ENCODE results near the gene CHPF. TPM values are rescaled to one million over a fixed set of nuclear protein-coding genes. Genes with fewer than 3 reads are reported as not detected.

The CHPF gene
- total RNA-seq, 6 experiments from 2014 or later, result 116 to 190 (median 139) TPM

GRCh38 chr2:219552382-219553167, 9.0 kb upstream of the CHPF start:
- DNase-seq, result peak; percentile 48
- Mint-ChIP-seq H3K27me3 (ENCODE audit: insufficient read depth) (no peaks in the 10 kb centered on the region; the same call in none of the 2 replicates), H3K9me3 (no peaks in the 10 kb centered on the region)

GRCh38 chr2:219551441-219552381, 8.1 kb upstream of the CHPF start:
- Mint-ChIP-seq H3K9me3 (no peaks in the 10 kb centered on the region), H3K36me3 (ENCODE audit: low read depth) (peaks cover 6% of the 10 kb centered on the region), H3K27me3 (ENCODE audit: insufficient read depth) (peaks cover 2% of the 10 kb centered on the region), H3K27ac (peak overlapping the region; percentile 68; the same call in 1 of the 2 replicates), H3K4me3 (peak overlapping the region; percentile 84), H3K4me1 (ENCODE audit: low read depth) (peaks cover 6% of the 10 kb centered on the region; the same call in 1 of the 2 replicates)
- no peak for TF ChIP-seq CTCF (IDR thresholded peaks at IDR 0.05)
- DNase-seq, result peak; percentile 45

More at GRCh38 chr2:219552382-219553167, 9.0 kb upstream of the CHPF start:
- peaks cover 6% of the 10 kb centered on the region; the same call in 1 of the 2 replicates for H3K4me1 Mint-ChIP-seq (ENCODE audit: low read depth)
- no peak overlapping the region for H3K27ac Mint-ChIP-seq
- no peaks in the 10 kb centered on the region for H3K36me3 Mint-ChIP-seq (ENCODE audit: low read depth)
- peak overlapping the region; percentile 84 for H3K4me3 Mint-ChIP-seq
- TF ChIP-seq CTCF (IDR thresholded peaks at IDR 0.05), result no peak

GRCh38 chr2:219549619-219550018, 6.0 kb upstream of the CHPF start:
- no peak overlapping the region for H3K27ac Mint-ChIP-seq
- H3K9me3 Mint-ChIP-seq, result no peaks in the 10 kb centered on the region
- peaks cover 10% of the 10 kb centered on the region for H3K4me1 Mint-ChIP-seq (ENCODE audit: low read depth)
- H3K4me3 Mint-ChIP-seq, result no peak overlapping the region
- no peak for DNase-seq
- TF ChIP-seq CTCF (IDR thresholded peaks at IDR 0.05), result no peak
- peaks cover 6% of the 10 kb centered on the region for H3K36me3 Mint-ChIP-seq (ENCODE audit: low read depth)
- peaks cover 3% of the 10 kb centered on the region for H3K27me3 Mint-ChIP-seq (ENCODE audit: insufficient read depth)

GRCh38 chr2:219548990-219549389, 5.4 kb upstream of the CHPF start:
- no peak for TF ChIP-seq CTCF (IDR thresholded peaks at IDR 0.05)
- H3K9me3 Mint-ChIP-seq, result no peaks in the 10 kb centered on the region
- no peak overlapping the region for H3K27ac Mint-ChIP-seq
- H3K4me3 Mint-ChIP-seq, result no peak overlapping the region
- peaks cover 16% of the 10 kb centered on the region for H3K4me1 Mint-ChIP-seq (ENCODE audit: low read depth)
- peaks cover 6% of the 10 kb centered on the region for H3K36me3 Mint-ChIP-seq (ENCODE audit: low read depth)
- DNase-seq, result no peak
- peaks cover 3% of the 10 kb centered on the region for H3K27me3 Mint-ChIP-seq (ENCODE audit: insufficient read depth)

GRCh38 chr2:219547621-219548020, 4.0 kb upstream of the CHPF start:
- H3K9me3 Mint-ChIP-seq, result no peaks in the 10 kb centered on the region
- peaks cover 16% of the 10 kb centered on the region for H3K4me1 Mint-ChIP-seq (ENCODE audit: low read depth)
- no peak for TF ChIP-seq CTCF (IDR thresholded peaks at IDR 0.05)
- no peak for DNase-seq
- no peak overlapping the region for H3K4me3 Mint-ChIP-seq
- H3K36me3 Mint-ChIP-seq (ENCODE audit: low read depth), result peaks cover 6% of the 10 kb centered on the region
- peaks cover 3% of the 10 kb centered on the region for H3K27me3 Mint-ChIP-seq (ENCODE audit: insufficient read depth)
- no peak overlapping the region for H3K27ac Mint-ChIP-seq

Data from HFFc6 (cell line).